GM23248 (cell line): ENCODE data around the gene OLFM3. TPM values are rescaled to one million over a fixed set of nuclear protein-coding genes. Genes with fewer than 3 reads are reported as not detected.

Experiments used
- DNase-seq: peaks from one replicate; pipeline ENCODE4 v3.0.0-alpha.2; 2015
- H2AFZ ChIP-seq: fragments of 200-600 bp; sonication (generic); 2 replicates; pipeline ENCODE4 v1.6.1; 2016; ENCODE audit warnings: antibody characterized with exemption
- H3F3A ChIP-seq: fragments of 200-600 bp; sonication (generic); 2 replicates; pipeline ENCODE4 v1.6.1; 2016; ENCODE audit warnings: mild to moderate bottlenecking, antibody characterized with exemption, mixed run types; ENCODE audit not compliant: insufficient read depth
- H3K27ac ChIP-seq: fragments of 200-600 bp; sonication (generic); 2 replicates; pipeline ENCODE4 v1.5.1; 2016; ENCODE audit warnings: mild to moderate bottlenecking
- H3K27me3 ChIP-seq: fragments of 200-600 bp; sonication (generic); replicated peaks from 2 replicates; pipeline ENCODE4 v1.6.1; 2016; ENCODE audit warnings: mild to moderate bottlenecking; ENCODE audit not compliant: insufficient read depth
- H3K36me3 ChIP-seq: fragments of 200-600 bp; sonication (generic); 2 replicates; pipeline ENCODE4 v1.6.1; 2016; ENCODE audit warnings: low read depth, mild to moderate bottlenecking
- H3K4me1 ChIP-seq: fragments of 200-600 bp; sonication (generic); 2 replicates; pipeline ENCODE4 v1.6.1; 2016; ENCODE audit warnings: mild to moderate bottlenecking; ENCODE audit not compliant: insufficient read depth
- H3K4me2 ChIP-seq: fragments of 200-600 bp; sonication (generic); one replicate; pipeline ENCODE4 v1.6.1; 2016; ENCODE audit warnings: mild to moderate bottlenecking; ENCODE audit not compliant: unreplicated experiment
- H3K4me3 ChIP-seq: fragments of 200-600 bp; sonication (generic); 2 replicates; pipeline ENCODE4 v1.5.1; 2016; ENCODE audit warnings: mild to moderate bottlenecking
- H3K79me2 ChIP-seq: fragments of 200-600 bp; sonication (generic); 2 replicates; pipeline ENCODE4 v1.6.1; 2016; ENCODE audit warnings: mild to moderate bottlenecking; ENCODE audit not compliant: insufficient read depth
- H3K9ac ChIP-seq: fragments of 200-600 bp; sonication (generic); 2 replicates; pipeline ENCODE4 v1.6.1; 2016; ENCODE audit warnings: mild to moderate bottlenecking
- H3K9me2 ChIP-seq: fragments of 200-600 bp; sonication (generic); 2 replicates; pipeline ENCODE4 v1.6.1; 2016; ENCODE audit warnings: mixed run types, mild to moderate bottlenecking, moderate library complexity; ENCODE audit not compliant: insufficient read depth
- H3K9me3 ChIP-seq: fragments of 200-600 bp; sonication (generic); one replicate; pipeline ENCODE4 v1.6.1; 2017; ENCODE audit warnings: low read depth
- H4K20me1 ChIP-seq: fragments of 200-600 bp; sonication (generic); 2 replicates; pipeline ENCODE4 v1.6.0; 2016; ENCODE audit not compliant: insufficient read depth
- EZH2 ChIP-seq: fragments of 200-600 bp; sonication (generic); IDR thresholded peaks from 2 replicates; pipeline ENCODE4 v1.6.1; 2018; ENCODE audit warnings: antibody characterized with exemption, mild to moderate bottlenecking; ENCODE audit not compliant: insufficient read depth, poor library complexity, severe bottlenecking
- EZH2phosphoT487 ChIP-seq: fragments of 200-600 bp; sonication (generic); IDR thresholded peaks from 2 replicates; pipeline ENCODE4 v1.6.1; 2018; ENCODE audit warnings: antibody characterized with exemption, moderate library complexity, mild to moderate bottlenecking, low read depth; ENCODE audit not compliant: insufficient read depth
- WGBS, 2 experiments: methylation state at CpG; one replicate each; pipeline ENCODE4 v1.1.6; 2015 to 2017; ENCODE audit warnings: low lambda C conversion rate in 2 of 2, low coverage in 1 of 2; ENCODE audit errors: missing lambda C conversion rate in 2 of 2; 5-methylcytosine and 5-hydroxymethylcytosine counted together
- in situ Hi-C: fragments of 300-500 bp; cut with MboI; formaldehyde crosslinking; loops from 2 replicates; pipeline ENCODE4 v1.15.0; 2020
- polyA plus RNA-seq: library from polyadenylated mRNA; unstranded; fragments of >200 nt; fragmentation: Nextera tagmentation; extraction: Ambion mirVana; gene quantifications from 2 replicates; pipeline ENCODE4 v1.2.1, GENCODE V29; 2016
- total RNA-seq: library from RNA; depleted of rRNA; stranded (reverse); fragments of >200 nt; shearing (Covaris generic); gene quantifications from 2 replicates; pipeline ENCODE4 v1.2.3, GENCODE V29; 2014

Gene OLFM3
- total and polyA plus RNA-seq, 2 experiments from 2014 or later, result not detected

- Histone ChIP-seq H3K9me3 (no peaks in the 10 kb centered on the region), H3K27ac (no peak overlapping the region)
- 15 to 32% methylated on average over 1 of the region's 1 CpG for WGBS, 2 experiments
Observed at GRCh38 chr1:101929343-101929742, 67.4 kb downstream of the OLFM3 start.

GRCh38 chr1:101928829-101929228 is 67.9 kb downstream of the OLFM3 start:
- Histone ChIP-seq H3K4me2 (no peak overlapping the region), H3F3A (no peaks in the 10 kb centered on the region), H3K27me3 (no peaks in the 10 kb centered on the region), H3K9me3 (no peaks in the 10 kb centered on the region), H3K4me1 (no peaks in the 10 kb centered on the region), H3K27ac (no peak overlapping the region), H3K9me2 (no peaks in the 10 kb centered on the region; the same call in 1 of the 2 replicates), H3K9ac (no peak overlapping the region), H3K36me3 (no peaks in the 10 kb centered on the region), H4K20me1 (no peaks in the 10 kb centered on the region), H3K79me2 (no peaks in the 10 kb centered on the region), H2AFZ (no peak overlapping the region), H3K4me3 (no peak overlapping the region)
- TF ChIP-seq EZH2 (no peak), EZH2phosphoT487 (no peak)
- DNase-seq, result no peak
- 28 to 37% methylated on average over 1 of the region's 1 CpG for WGBS, 2 experiments
- in situ Hi-C loops, result no loop called here

More at GRCh38 chr1:101929343-101929742, 67.4 kb downstream of the OLFM3 start:
- Histone ChIP-seq H3K9me2 (no peaks in the 10 kb centered on the region; the same call in 1 of the 2 replicates), H3K36me3 (no peaks in the 10 kb centered on the region), H3K9ac (no peak overlapping the region), H3K4me3 (no peak overlapping the region), H3K27me3 (no peaks in the 10 kb centered on the region), H3F3A (no peaks in the 10 kb centered on the region), H3K4me2 (no peak overlapping the region), H3K4me1 (no peaks in the 10 kb centered on the region), H4K20me1 (no peaks in the 10 kb centered on the region), H3K79me2 (no peaks in the 10 kb centered on the region), H2AFZ (no peak overlapping the region)
- in situ Hi-C loops, result no loop called here
- DNase-seq, result no peak
- no peak for TF ChIP-seq EZH2
- no peak for TF ChIP-seq EZH2phosphoT487

- no peaks in the 10 kb centered on the region for H4K20me1 ChIP-seq
- H3K27me3 ChIP-seq, result no peaks in the 10 kb centered on the region
- H3K79me2 ChIP-seq, result no peaks in the 10 kb centered on the region
- in situ Hi-C loops, result no loop called here
- no peak overlapping the region for H3K4me3 ChIP-seq
- no peaks in the 10 kb centered on the region for H3K9me3 ChIP-seq
- no peaks in the 10 kb centered on the region for H3K36me3 ChIP-seq
- H3K4me1 ChIP-seq, result no peaks in the 10 kb centered on the region
- H3F3A ChIP-seq, result no peaks in the 10 kb centered on the region
- H3K4me2 ChIP-seq, result no peak overlapping the region
- no peak for DNase-seq
- no peak for TF ChIP-seq EZH2phosphoT487
- no peak for TF ChIP-seq EZH2
- no peak overlapping the region for H3K27ac ChIP-seq
- H2AFZ ChIP-seq, result no peak overlapping the region
- no peak overlapping the region for H3K9ac ChIP-seq
- no peaks in the 10 kb centered on the region; the same call in 1 of the 2 replicates for H3K9me2 ChIP-seq
Observed at GRCh38 chr1:101924700-101925099, 72.0 kb downstream of the OLFM3 start.

GRCh38 chr1:101920577-101920976 is 76.1 kb downstream of the OLFM3 start:
- Histone ChIP-seq H3K9me2 (no peaks in the 10 kb centered on the region), H3K9ac (no peak overlapping the region), H3K4me1 (no peaks in the 10 kb centered on the region), H3K27me3 (no peaks in the 10 kb centered on the region), H3K4me3 (no peak overlapping the region), H3F3A (no peaks in the 10 kb centered on the region), H4K20me1 (no peaks in the 10 kb centered on the region), H3K4me2 (no peak overlapping the region), H3K27ac (no peak overlapping the region), H3K79me2 (no peaks in the 10 kb centered on the region), H3K9me3 (no peaks in the 10 kb centered on the region), H3K36me3 (no peaks in the 10 kb centered on the region), H2AFZ (no peak overlapping the region)
- DNase-seq, result no peak
- TF ChIP-seq EZH2phosphoT487, result no peak
- TF ChIP-seq EZH2, result no peak
- in situ Hi-C loops, result no loop called here
- WGBS, 2 experiments, result 0% methylated on average over 1 of the region's 1 CpG

- H3K9me3 ChIP-seq, result no peaks in the 10 kb centered on the region
- H4K20me1 ChIP-seq, result no peaks in the 10 kb centered on the region
- TF ChIP-seq EZH2 (no peak), EZH2phosphoT487 (no peak)
- H3F3A ChIP-seq, result no peaks in the 10 kb centered on the region
- H3K27me3 ChIP-seq, result no peaks in the 10 kb centered on the region
- H3K27ac ChIP-seq, result no peak overlapping the region
- H3K4me2 ChIP-seq, result no peak overlapping the region
- no peaks in the 10 kb centered on the region for H3K9me2 ChIP-seq
- H3K4me3 ChIP-seq, result no peak overlapping the region
- H3K79me2 ChIP-seq, result no peaks in the 10 kb centered on the region
- 15 to 19% methylated on average over 1 of the region's 1 CpG for whole genome bisulfite sequencing, 2 experiments
- no peak overlapping the region for H3K9ac ChIP-seq
- no peak for DNase-seq
- in situ Hi-C loops, result no loop called here
- H2AFZ ChIP-seq, result no peak overlapping the region
- no peaks in the 10 kb centered on the region for H3K36me3 ChIP-seq
- no peaks in the 10 kb centered on the region for H3K4me1 ChIP-seq
Observed at GRCh38 chr1:101918277-101918676, 78.4 kb downstream of the OLFM3 start.
